Astrocyte of the cerebellum (primary cell): Measurements from ENCODE around the gene PPFIA1.
"Not testable (repeated sequence)": the region's sequence is repeated elsewhere in the genome, so short reads cannot be mapped to it uniquely, and the experiment has no call there.

Experiments used
- DNase-seq: peaks from one replicate; pipeline ENCODE4 v3.0.0-alpha.2; 2011; ENCODE audit warnings: low read depth
- H3K4me3 ChIP-seq: 2 replicates; pipeline ENCODE4 v1.5.1; 2011; ENCODE audit warnings: mild to moderate bottlenecking, low read depth, low read length, moderate library complexity
- CTCF ChIP-seq: IDR thresholded peaks from 2 replicates; pipeline ENCODE4 v1.5.1; 2012; ENCODE audit warnings: low read length, low read depth, moderate library complexity, mild to moderate bottlenecking; ENCODE audit errors: missing control alignments
- in situ Hi-C: cut with HindIII; loops from 2 replicates; pipeline ENCODE4 v1.10.0; 2017; ENCODE audit warnings: low sequenced_read_pairs

Gene PPFIA1

GRCh38 chr11:70384566-70385152 lies 114.2 kb downstream of the PPFIA1 start:
- TF ChIP-seq CTCF: no peak
- in situ Hi-C loops: no loop called here
- no peak overlapping the region for H3K4me3 ChIP-seq
- DNase-seq: no peak

- no peak for DNase-seq
- no peak for TF ChIP-seq CTCF
- no peak overlapping the region for H3K4me3 ChIP-seq
- in situ Hi-C loops: no loop called here
Measured at GRCh38 chr11:70387564-70387963, 117.1 kb downstream of the PPFIA1 start.

GRCh38 chr11:70389201-70389600 lies 118.7 kb downstream of the PPFIA1 start:
- no peak overlapping the region for H3K4me3 ChIP-seq
- in situ Hi-C loops: no loop called here
- no peak for DNase-seq
- no peak for TF ChIP-seq CTCF

GRCh38 chr11:70390882-70391281 lies 120.4 kb downstream of the PPFIA1 start:
- H3K4me3 ChIP-seq, in situ Hi-C loops, DNase-seq: not testable (repeated sequence)

GRCh38 chr11:70394211-70394950 lies 123.9 kb downstream of the PPFIA1 start:
- H3K4me3 ChIP-seq: no peak overlapping the region

GRCh38 chr11:70397336-70397982 lies 127.0 kb downstream of the PPFIA1 start:
- peak; percentile 2 for DNase-seq
- in situ Hi-C loops: no loop called here
- peak overlapping the region; percentile 75 for H3K4me3 ChIP-seq
- no peak for TF ChIP-seq CTCF

More at GRCh38 chr11:70394211-70394950, 123.9 kb downstream of the PPFIA1 start:
- DNase-seq: no peak
- in situ Hi-C loops: no loop called here
- no peak for TF ChIP-seq CTCF
